CD14-positive monocyte (primary cell): ENCODE results near the gene LOC128125822.

ENCODE experiments used
- DNase-seq, 3 donors: peaks; one replicate each; pipeline ENCODE4 v3.0.0-alpha.2; 2011 to 2022
- H2AFZ ChIP-seq: 2 replicates; pipeline ENCODE4 v1.6.0; 2012; ENCODE audit warnings: mild to moderate bottlenecking, low read depth, low read length, inconsistent platforms; ENCODE audit not compliant: insufficient read depth, poor library complexity, severe bottlenecking
- H3K27ac ChIP-seq, 2 donors: 1 replicate in 1 of 2; 2 replicates in 1 of 2; pipeline ENCODE4 v1.5.1; 2012 to 2013; ENCODE audit warnings: low read length in 2 of 2, control low read depth in 1 of 2, inconsistent platforms in 1 of 2, low read depth in 1 of 2, mild to moderate bottlenecking in 1 of 2
- H3K27me3 ChIP-seq, 2 donors: one replicate each; pipeline versions ENCODE4 v1.6.0 to v1.6.1; 2011 to 2013; ENCODE audit warnings: low read length in 2 of 2; ENCODE audit not compliant: control insufficient read depth in 2 of 2, insufficient read depth in 2 of 2
- H3K36me3 ChIP-seq, 2 donors: replicated peaks in 1 of 2; 1 replicate in 1 of 2; 2 replicates in 1 of 2; pipeline versions ENCODE4 v1.5.1 to v1.6.1; 2012 to 2013; ENCODE audit warnings: low read length in 2 of 2, control low read depth in 1 of 2, inconsistent platforms in 1 of 2, mild to moderate bottlenecking in 1 of 2; ENCODE audit not compliant: insufficient read depth in 2 of 2, control insufficient read depth in 1 of 2
- H3K4me1 ChIP-seq, 2 donors: 1 replicate in 1 of 2; 2 replicates in 1 of 2; pipeline versions ENCODE4 v1.5.1 to v1.6.1; 2012 to 2013; ENCODE audit warnings: low read length in 2 of 2, control low read depth in 1 of 2, inconsistent platforms in 1 of 2, mild to moderate bottlenecking in 1 of 2, moderate library complexity in 1 of 2; ENCODE audit not compliant: insufficient read depth in 2 of 2, control insufficient read depth in 1 of 2
- H3K4me2 ChIP-seq: replicated peaks from 2 replicates; pipeline ENCODE3; 2012; ENCODE audit warnings: low read length, moderate library complexity, mild to moderate bottlenecking; ENCODE audit not compliant: poor library complexity, severe bottlenecking; ENCODE audit errors: extremely low read depth
- H3K4me3 ChIP-seq, 3 experiments: fragments of 200-600 bp in 1 of 3; sonication (generic) in 1 of 3; replicated peaks in 1 of 3; 1 replicate in 2 of 3; 2 replicates in 1 of 3; pipeline ENCODE4 v1.5.1; 2011 to 2013; ENCODE audit warnings: low read length in 3 of 3, mild to moderate bottlenecking in 3 of 3, control low read depth in 2 of 3, low read depth in 2 of 3, inconsistent platforms in 1 of 3, moderate library complexity in 1 of 3
- H3K79me2 ChIP-seq: 2 replicates; pipeline ENCODE4 v1.6.0; 2012; ENCODE audit warnings: mild to moderate bottlenecking, control low read depth, inconsistent platforms, low read length, moderate library complexity; ENCODE audit not compliant: insufficient read depth
- H3K9ac ChIP-seq: 2 replicates; pipeline ENCODE4 v1.6.0; 2017; ENCODE audit warnings: low read length, mild to moderate bottlenecking; ENCODE audit not compliant: insufficient read depth, poor library complexity, severe bottlenecking
- H3K9me3 ChIP-seq, 2 donors: replicated peaks in 1 of 2; 1 replicate in 1 of 2; 2 replicates in 1 of 2; pipeline versions ENCODE4 v1.5.1 to v1.6.1; 2012 to 2013; ENCODE audit warnings: low read length in 2 of 2, control low read depth in 1 of 2; ENCODE audit not compliant: control insufficient read depth in 1 of 2, insufficient read depth in 1 of 2
- H4K20me1 ChIP-seq: 2 replicates; pipeline ENCODE4 v1.6.0; 2012; ENCODE audit warnings: mild to moderate bottlenecking, low read length, control low read depth, moderate library complexity; ENCODE audit not compliant: insufficient read depth
- H3K27ac Mint-ChIP-seq, 7 donors: one replicate each; pipeline ENCODE4 v1.8.0; 2020; ENCODE audit warnings: mild to moderate bottlenecking in 7 of 7, mixed read lengths in 7 of 7, moderate library complexity in 6 of 7, inconsistent platforms in 2 of 7
- H3K27me3 Mint-ChIP-seq, 3 donors: one replicate each; pipeline ENCODE4 v1.8.0; 2021 to 2022; ENCODE audit warnings: low read depth in 3 of 3, mild to moderate bottlenecking in 3 of 3, mixed read lengths in 3 of 3, moderate library complexity in 3 of 3, inconsistent platforms in 1 of 3
- H3K36me3 Mint-ChIP-seq, 2 donors: one replicate each; pipeline ENCODE4 v1.8.0; 2020; ENCODE audit warnings: mixed read lengths in 2 of 2, inconsistent platforms in 1 of 2, mild to moderate bottlenecking in 1 of 2
- H3K4me1 Mint-ChIP-seq: one replicate; pipeline ENCODE4 v1.8.0; 2020; ENCODE audit warnings: mild to moderate bottlenecking, mixed read lengths
- H3K4me3 Mint-ChIP-seq, 2 donors: one replicate each; pipeline ENCODE4 v1.8.0; 2020; ENCODE audit warnings: mild to moderate bottlenecking in 2 of 2, mixed read lengths in 2 of 2, moderate library complexity in 1 of 2
- H3K9me3 Mint-ChIP-seq, 7 donors: one replicate each; pipeline ENCODE4 v1.8.0; 2020 to 2022; ENCODE audit warnings: mixed read lengths in 7 of 7, mild to moderate bottlenecking in 6 of 7, moderate library complexity in 6 of 7, inconsistent platforms in 2 of 7
- CTCF ChIP-seq: fragments of 200-600 bp; IDR thresholded peaks from one replicate; pipeline ENCODE4 v1.8.0; 2022; ENCODE audit warnings: antibody characterized with exemption, mild to moderate bottlenecking
- WGBS: methylation state at CpG from one replicate; pipeline ENCODE4 v1.1.5; 2013; ENCODE audit warnings: missing lambda C conversion rate; ENCODE audit not compliant: insufficient coverage; 5-methylcytosine and 5-hydroxymethylcytosine counted together
- intact Hi-C, 2 donors: fragments of 100-400 bp; cut with micrococcal nuclease; formaldehyde crosslinking; loops; one replicate each; pipeline versions ENCODE4 v1.15.0 to v1.15.1; 2023

Gene LOC128125822

GRCh38 chr6:63581355-63582013, 9.2 kb downstream of the LOC128125822 start:
- no peaks in the 10 kb centered on the region for H3K4me1 ChIP-seq
- no peak overlapping the region for H3K27ac ChIP-seq
- H3K4me3 Mint-ChIP-seq: no peak overlapping the region
- peaks cover 45 to 59% of the 10 kb centered on the region in 2 donors for H3K36me3 Mint-ChIP-seq
- H3K4me2 ChIP-seq: no peak overlapping the region
- H3K9me3 ChIP-seq: no peaks in the 10 kb centered on the region
- no peak overlapping the region for H2AFZ ChIP-seq
- H3K27me3 Mint-ChIP-seq: peaks cover 0 to 1% (median 0%) of the 10 kb centered on the region in 3 donors
- no peaks in the 10 kb centered on the region for H3K4me1 Mint-ChIP-seq
- no peak for DNase-seq
- H3K36me3 ChIP-seq: peaks cover 58 to 72% of the 10 kb centered on the region in 2 donors
- no peaks in the 10 kb centered on the region for H3K9me3 Mint-ChIP-seq
- H3K9ac ChIP-seq: no peak overlapping the region
- no peak overlapping the region for H3K4me3 ChIP-seq
- WGBS: no CpG with 5 or more reads among the region's 2 CpGs
- peak overlapping the region in 1 of 7 donors; percentile 48 for H3K27ac Mint-ChIP-seq
- H4K20me1 ChIP-seq: peaks cover 28% of the 10 kb centered on the region
- no peak for TF ChIP-seq CTCF
- intact Hi-C loops: no loop called here
- peaks cover 11% of the 10 kb centered on the region for H3K79me2 ChIP-seq
- no peaks in the 10 kb centered on the region for H3K27me3 ChIP-seq

- no peak overlapping the region for H3K4me3 ChIP-seq
- no peaks in the 10 kb centered on the region for H3K27me3 ChIP-seq
- Mint-ChIP-seq H3K27ac (no peak overlapping the region), H3K36me3 (peaks cover 37 to 49% of the 10 kb centered on the region in 2 donors), H3K27me3 (peaks cover 0 to 2% (median under 1%) of the 10 kb centered on the region in 3 donors), H3K9me3 (no peaks in the 10 kb centered on the region), H3K4me3 (no peak overlapping the region), H3K4me1 (no peaks in the 10 kb centered on the region)
- TF ChIP-seq CTCF: no peak
- H3K79me2 ChIP-seq: no peaks in the 10 kb centered on the region
- H3K9me3 ChIP-seq: no peaks in the 10 kb centered on the region
- intact Hi-C loops: no loop called here
- H3K4me2 ChIP-seq: no peak overlapping the region
- no peak overlapping the region for H3K27ac ChIP-seq
- 93% methylated on average over 3 of the region's 4 CpGs for WGBS
- no peak overlapping the region for H2AFZ ChIP-seq
- no peaks in the 10 kb centered on the region for H3K4me1 ChIP-seq
- DNase-seq: no peak
- peaks cover 15% of the 10 kb centered on the region for H4K20me1 ChIP-seq
- no peak overlapping the region for H3K9ac ChIP-seq
- H3K36me3 ChIP-seq: peaks cover 48 to 61% of the 10 kb centered on the region in 2 donors
Measured at GRCh38 chr6:63582579-63583231, 10.4 kb downstream of the LOC128125822 start.
